Caco-2 (cell line): ENCODE data around the gene ARRDC1. TPM values are rescaled to one million over a fixed set of nuclear protein-coding genes. Genes with fewer than 3 reads are reported as not detected.

ENCODE experiments used
- BruUV-seq: library from RNA; stranded (reverse); fragments of 400-500 nt; replicated peaks from 2 replicates; lab custom pipeline; 2021; lab: Mats Ljungman, UMichigan
- CTCF ChIA-PET: fragments of 300-600 bp; sonication (Branson Sonifier 250); formaldehyde crosslinking; loops from one replicate; lab custom pipeline; 2022; ENCODE audit warnings: antibody characterized with exemption; lab: Charles Lee
- POLR2A ChIA-PET: fragments of 300-600 bp; sonication (Branson Sonifier 250); formaldehyde crosslinking; loops from one replicate; lab custom pipeline; 2022; ENCODE audit warnings: antibody characterized with exemption; lab: Charles Lee
- DNase-seq, 2 experiments: peaks; one replicate each; pipeline versions ENCODE4 v3.0.0 to v3.0.0-alpha.2; 2020 to 2022
- H3K27me3 ChIP-seq: replicated peaks from 2 replicates; pipeline ENCODE4 v1.6.0; 2011; ENCODE audit warnings: low read length; ENCODE audit not compliant: control insufficient read depth, insufficient read depth
- H3K36me3 ChIP-seq: 2 replicates; pipeline ENCODE4 v1.5.1; 2011; ENCODE audit warnings: low read length; ENCODE audit not compliant: control insufficient read depth, insufficient read depth
- H3K4me1 ChIP-seq: fragments of 250-450 bp; sonication (Bioruptor Pico); 2 replicates; pipeline ENCODE4 v1.5.1; 2020; ENCODE audit warnings: mild to moderate bottlenecking
- H3K4me3 ChIP-seq: 2 replicates; pipeline ENCODE4 v1.5.1; 2011; ENCODE audit warnings: low read depth, mild to moderate bottlenecking, control low read depth, low read length
- H3K9me3 ChIP-seq: fragments of 250-450 bp; sonication (Bioruptor Pico); 2 replicates; pipeline ENCODE4 v1.5.1; 2020; ENCODE audit warnings: mild to moderate bottlenecking, moderate library complexity
- H3K27ac Mint-ChIP-seq: one replicate; pipeline ENCODE4 v1.8.0; 2022; ENCODE audit warnings: mixed read lengths; ENCODE audit not compliant: unreplicated experiment
- H3K27me3 Mint-ChIP-seq: one replicate; pipeline ENCODE4 v1.8.0; 2022; ENCODE audit warnings: mixed read lengths; ENCODE audit not compliant: insufficient read depth, unreplicated experiment
- H3K36me3 Mint-ChIP-seq: one replicate; pipeline ENCODE4 v1.8.0; 2022; ENCODE audit warnings: mild to moderate bottlenecking, mixed read lengths; ENCODE audit not compliant: insufficient read depth, unreplicated experiment
- H3K4me1 Mint-ChIP-seq: one replicate; pipeline ENCODE4 v1.8.0; 2022; ENCODE audit warnings: low read depth, mixed read lengths; ENCODE audit not compliant: unreplicated experiment
- H3K4me3 Mint-ChIP-seq: one replicate; pipeline ENCODE4 v1.8.0; 2022; ENCODE audit warnings: mild to moderate bottlenecking, moderate library complexity, mixed read lengths; ENCODE audit not compliant: unreplicated experiment
- H3K9me3 Mint-ChIP-seq: one replicate; pipeline ENCODE4 v1.8.0; 2022; ENCODE audit warnings: mixed read lengths; ENCODE audit not compliant: unreplicated experiment
- CTCF ChIP-seq, 2 experiments: fragments of 200-600 bp in 1 of 2; IDR thresholded peaks; 1 replicate in 1 of 2; 2 replicates in 1 of 2; pipeline versions ENCODE4 v1.5.1 to v1.8.0; 2011 to 2022; ENCODE audit warnings: antibody characterized with exemption in 1 of 2, control low read depth in 1 of 2, inconsistent platforms in 1 of 2, low read depth in 1 of 2, low read length in 1 of 2, mild to moderate bottlenecking in 1 of 2, moderate library complexity in 1 of 2; ENCODE audit not compliant: insufficient read depth in 1 of 2, severe bottlenecking in 1 of 2, unreplicated experiment in 1 of 2
- intact Hi-C: fragments of 100-400 bp; cut with micrococcal nuclease; formaldehyde crosslinking; loops from one replicate; pipeline ENCODE4 v1.10.0; 2022; ENCODE audit not compliant: unreplicated experiment
- total RNA-seq: library from RNA; stranded (reverse); gene quantifications from 2 replicates; pipeline ENCODE4 v1.2.3, GENCODE V29; 2022

ARRDC1 gene
- total RNA-seq, 1 experiment from 2014 or later: 66.6 TPM

- Mint-ChIP-seq H3K4me1 (no peaks in the 10 kb centered on the region), H3K4me3 (no peak overlapping the region), H3K9me3 (no peaks in the 10 kb centered on the region), H3K36me3 (peaks cover 25% of the 10 kb centered on the region), H3K27me3 (no peaks in the 10 kb centered on the region), H3K27ac (no peak overlapping the region)
- H3K36me3 ChIP-seq: no peaks in the 10 kb centered on the region; the same call in 1 of the 2 replicates
- ChIA-PET POLR2A (no interaction called here), CTCF (no interaction called here)
- no peaks in the 10 kb centered on the region for H3K27me3 ChIP-seq
- DNase-seq: no peak
- intact Hi-C loops: no loop called here
- no peak for TF ChIP-seq CTCF (IDR thresholded peaks at IDR 0.05; ENCODE audit: insufficient read depth in 1 of 2, low read depth in 1 of 2, low read length in 1 of 2, severe bottlenecking in 1 of 2, unreplicated experiment in 1 of 2)
- H3K9me3 ChIP-seq: no peaks in the 10 kb centered on the region
- H3K4me3 ChIP-seq: no peak overlapping the region
- no TSS peak for BruUV-seq
- H3K4me1 ChIP-seq: no peaks in the 10 kb centered on the region
These were observed 34.0 kb downstream of the ARRDC1 start for GRCh38 chr9:137639303-137640051.

GRCh38 chr9:137640862-137641261, 35.4 kb downstream of the ARRDC1 start:
- no TSS peak for BruUV-seq

GRCh38 chr9:137642118-137642601, 36.7 kb downstream of the ARRDC1 start:
- H3K27ac Mint-ChIP-seq: no peak overlapping the region
- CTCF ChIA-PET: no interaction called here
- peaks cover 31% of the 10 kb centered on the region for H3K36me3 Mint-ChIP-seq
- Histone ChIP-seq H3K4me3 (no peak overlapping the region), H3K9me3 (no peaks in the 10 kb centered on the region), H3K4me1 (no peaks in the 10 kb centered on the region), H3K27me3 (no peaks in the 10 kb centered on the region), H3K36me3 (no peaks in the 10 kb centered on the region; the same call in 1 of the 2 replicates)
- no peaks in the 10 kb centered on the region for H3K9me3 Mint-ChIP-seq
- no TSS peak for BruUV-seq
- POLR2A ChIA-PET: no interaction called here
- H3K4me1 Mint-ChIP-seq: no peaks in the 10 kb centered on the region
- no peak for TF ChIP-seq CTCF (IDR thresholded peaks at IDR 0.05; ENCODE audit: insufficient read depth in 1 of 2, low read depth in 1 of 2, low read length in 1 of 2, severe bottlenecking in 1 of 2, unreplicated experiment in 1 of 2)
- H3K27me3 Mint-ChIP-seq: no peaks in the 10 kb centered on the region
- H3K4me3 Mint-ChIP-seq: no peak overlapping the region
- intact Hi-C loops: no loop called here
- DNase-seq: no peak

More at GRCh38 chr9:137640862-137641261, 35.4 kb downstream of the ARRDC1 start:
- no peaks in the 10 kb centered on the region for H3K4me1 Mint-ChIP-seq
- no peak for TF ChIP-seq CTCF (IDR thresholded peaks at IDR 0.05; ENCODE audit: insufficient read depth in 1 of 2, low read depth in 1 of 2, low read length in 1 of 2, severe bottlenecking in 1 of 2, unreplicated experiment in 1 of 2)
- Histone ChIP-seq H3K4me1 (no peaks in the 10 kb centered on the region), H3K36me3 (no peaks in the 10 kb centered on the region; the same call in 1 of the 2 replicates), H3K27me3 (no peaks in the 10 kb centered on the region), H3K9me3 (no peaks in the 10 kb centered on the region), H3K4me3 (no peak overlapping the region)
- ChIA-PET POLR2A (no interaction called here), CTCF (no interaction called here)
- H3K36me3 Mint-ChIP-seq: peaks cover 25% of the 10 kb centered on the region
- no peak for DNase-seq
- no peaks in the 10 kb centered on the region for H3K9me3 Mint-ChIP-seq
- H3K27ac Mint-ChIP-seq: no peak overlapping the region
- H3K27me3 Mint-ChIP-seq: no peaks in the 10 kb centered on the region
- no peak overlapping the region for H3K4me3 Mint-ChIP-seq
- intact Hi-C loops: no loop called here
